Activated T-cell treated with anti-CD3 and anti-CD28 coated beads for 24 hours (primary cell): ENCODE data around the gene CCBE1.

Experiments used
- DNase-seq: peaks from one replicate; pipeline ENCODE4 v3.0.0-alpha.2; 2020; ENCODE audit warnings: low read depth

CCBE1 gene

DNA sequence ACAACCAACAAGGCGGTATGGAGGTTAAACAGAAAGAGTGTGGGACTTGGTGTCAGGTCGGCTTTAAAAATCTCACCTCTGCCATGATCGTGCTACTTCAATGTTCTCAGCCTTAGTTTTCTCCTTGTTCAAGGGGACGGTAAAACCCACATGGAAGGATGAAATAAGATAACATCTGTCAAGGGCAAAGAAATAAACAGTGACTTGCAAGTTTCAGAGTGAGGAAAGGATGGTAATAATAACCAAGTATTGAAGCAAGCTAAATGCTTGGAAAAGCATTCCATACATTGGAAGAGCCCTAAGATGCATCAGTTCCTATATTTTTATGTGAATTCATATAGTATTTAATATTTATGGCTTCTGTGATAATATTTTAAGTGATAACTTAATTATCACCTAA lies 308.4 kb downstream of the CCBE1 start:
- no peak for DNase-seq

DNA sequence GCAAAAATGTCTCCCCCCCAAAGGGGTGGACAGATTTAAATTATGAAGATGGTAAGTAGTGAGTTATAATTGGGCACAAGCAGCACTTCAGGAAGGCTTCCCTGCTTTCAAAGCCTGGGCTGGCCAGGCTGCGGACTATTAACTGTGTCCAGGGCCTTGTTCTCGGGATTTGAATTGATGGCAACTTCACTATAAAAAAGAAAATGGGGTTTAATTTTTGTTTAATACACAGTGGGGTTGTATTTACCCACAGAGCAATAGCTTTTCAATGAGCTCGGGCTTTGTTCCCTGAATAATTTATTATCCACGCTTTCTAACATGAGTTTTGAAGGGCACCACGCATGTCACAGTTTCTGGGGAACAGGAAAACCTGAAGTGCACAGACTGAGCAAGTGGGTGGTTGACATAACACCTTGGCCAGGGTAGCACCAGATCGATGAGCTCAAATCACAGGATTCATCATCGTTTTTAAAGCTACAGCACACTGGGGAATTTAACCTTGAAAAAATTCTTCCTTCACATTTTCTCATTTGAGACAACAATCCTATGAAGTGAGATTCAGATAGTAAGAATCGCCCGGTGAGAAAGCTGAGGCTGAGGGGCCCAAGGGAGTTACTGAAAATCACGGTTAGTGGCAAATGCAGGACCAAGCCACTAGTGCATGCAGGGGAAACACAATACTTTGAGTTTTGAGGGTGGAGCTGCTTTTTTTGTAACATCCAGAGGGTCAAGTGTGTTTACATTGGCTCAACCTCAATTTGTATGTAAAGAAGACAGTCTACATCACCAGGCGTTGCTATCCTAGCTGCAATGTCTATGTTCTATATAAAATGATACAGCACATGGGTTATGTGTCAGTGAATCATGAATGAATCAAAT lies 309.3 kb downstream of the CCBE1 start:
- no peak for DNase-seq

DNA sequence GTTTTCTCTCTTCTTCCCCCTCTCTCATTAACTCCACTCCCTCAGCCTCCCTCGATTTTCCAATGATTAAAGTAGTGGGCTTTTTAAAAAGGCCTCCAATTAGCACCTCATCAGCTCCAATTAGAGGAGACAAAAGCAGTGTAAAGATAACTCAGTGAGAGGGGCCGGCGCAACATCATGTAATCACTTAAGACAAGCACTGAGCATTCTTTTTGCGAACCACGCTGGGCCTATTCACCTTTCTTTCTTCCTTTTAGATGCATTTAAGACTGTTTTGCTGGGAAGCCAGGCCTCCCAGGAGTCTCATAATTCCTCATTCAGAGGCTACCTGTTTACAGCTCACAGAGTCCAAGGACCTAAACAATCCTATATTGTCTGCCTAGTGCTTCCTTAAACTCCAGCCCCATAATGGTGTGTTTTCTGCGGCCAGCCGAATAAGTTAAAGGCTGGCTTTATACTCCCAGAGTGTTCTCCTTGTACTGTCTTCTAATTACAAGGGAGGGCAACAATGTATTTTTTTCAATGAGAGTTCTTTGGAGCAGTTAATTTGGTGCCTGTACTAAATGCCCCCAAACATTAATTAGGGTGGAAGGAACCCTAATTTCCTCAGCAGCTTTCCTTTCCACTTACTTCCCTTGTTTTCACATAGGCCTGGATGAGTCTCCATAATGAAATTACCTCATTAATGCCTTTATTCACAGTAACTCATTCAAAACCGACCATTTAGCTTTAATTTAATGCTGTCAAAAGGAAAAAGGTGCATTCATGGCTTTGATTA lies 310.1 kb downstream of the CCBE1 start:
- DNase-seq: no peak

DNA sequence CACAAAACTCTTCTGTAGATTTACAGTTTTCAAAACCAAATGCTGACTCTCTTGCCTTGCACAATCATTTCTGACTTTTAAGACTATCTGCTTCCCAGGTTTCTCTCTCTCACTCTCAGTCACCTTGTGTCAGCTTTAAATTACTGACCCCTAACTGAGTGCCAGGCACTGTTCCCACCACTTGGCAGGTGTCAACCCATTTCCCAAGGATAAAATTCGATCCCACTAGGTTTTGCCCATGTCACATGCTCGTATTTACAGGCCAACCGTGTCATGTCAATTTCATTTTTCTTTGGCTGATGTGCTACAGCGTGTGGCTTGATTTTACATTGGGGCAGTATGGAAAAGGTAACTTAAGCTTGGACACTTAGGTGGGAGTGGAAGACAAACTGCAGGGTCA lies 312.0 kb downstream of the CCBE1 start:
- no peak for DNase-seq

DNA sequence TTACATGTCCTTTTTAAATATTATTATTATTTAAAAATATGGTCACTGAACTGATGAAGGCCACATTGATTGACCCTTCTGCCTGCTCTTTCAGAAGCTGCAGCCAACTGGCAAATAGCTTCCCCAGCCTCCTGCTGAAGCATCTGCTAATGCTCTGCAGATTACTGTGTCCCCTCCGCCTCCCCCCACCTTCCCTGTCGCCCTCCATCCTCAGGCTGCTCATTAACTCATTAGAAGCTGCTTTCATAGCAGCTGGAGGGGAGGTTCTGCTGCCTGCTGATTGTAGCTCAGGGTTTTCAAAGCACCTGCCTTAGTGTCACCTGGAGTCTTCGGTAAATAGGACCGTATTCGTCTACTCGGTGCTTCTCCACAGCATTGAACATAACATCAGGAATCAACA lies 313.4 kb downstream of the CCBE1 start:
- no peak for DNase-seq

DNA sequence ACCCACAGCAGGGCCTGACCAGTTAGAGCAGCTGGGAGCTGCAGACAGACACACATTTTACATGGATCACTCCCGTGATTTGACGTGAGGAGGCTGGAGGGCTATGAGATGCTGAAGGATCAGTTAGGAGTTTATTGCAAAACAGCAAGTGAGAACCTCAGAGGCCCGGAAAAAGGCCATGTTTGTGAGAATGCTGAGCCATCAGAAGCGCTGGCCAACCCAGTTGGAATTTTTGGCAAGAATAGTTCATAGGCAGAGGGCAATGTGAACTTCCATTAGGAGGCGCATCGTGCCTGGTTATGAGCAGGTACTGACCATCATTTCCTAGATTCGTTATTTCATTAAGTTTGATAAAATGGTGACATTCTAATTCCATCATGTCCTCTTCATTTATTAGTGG lies 314.8 kb downstream of the CCBE1 start:
- DNase-seq: no peak

DNA sequence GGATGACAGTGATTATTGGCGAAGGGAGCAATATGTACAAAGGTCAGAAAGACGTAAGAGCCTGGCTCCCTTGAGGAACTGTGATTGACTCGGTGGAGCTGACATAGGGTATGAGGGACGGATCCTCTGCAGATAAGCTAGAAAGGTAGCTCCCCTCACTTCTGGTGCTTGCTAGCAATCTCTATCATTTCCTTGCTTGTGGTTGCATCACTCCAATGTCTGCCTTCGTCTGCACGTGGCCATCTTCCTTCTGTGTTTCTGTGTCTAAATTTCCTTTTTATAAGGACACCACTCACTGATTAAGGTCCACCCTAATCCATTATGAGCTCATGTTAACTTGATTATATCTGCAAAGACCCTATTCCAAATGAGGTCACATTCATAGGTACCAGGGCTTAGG lies 315.3 kb downstream of the CCBE1 start:
- DNase-seq: no peak
